Adrenal gland (tissue), 12 donors: Measurements from ENCODE around the gene SUCLG2. TPM values are rescaled to one million over a fixed set of nuclear protein-coding genes. Genes with fewer than 3 reads are reported as not detected.

Source experiments
- DNase-seq, 7 donors: peaks; one replicate each; pipeline ENCODE4 v3.0.0-alpha.2; 2019 to 2020
- H3K27ac ChIP-seq, 5 donors: fragments of 200-600 bp; sonication (generic) in 4 of 5; 1 replicate in 3 of 5; 2 replicates in 2 of 5; pipeline versions ENCODE4 v1.5.1 to v1.8.0; 2016 to 2020; ENCODE audit warnings: mild to moderate bottlenecking in 1 of 5
- H3K27me3 ChIP-seq: fragments of 200-600 bp; 2 replicates; pipeline ENCODE4 v1.8.0; 2021
- H3K36me3 ChIP-seq, 2 donors: fragments of 200-600 bp; replicated peaks in 1 of 2; 1 replicate in 1 of 2; 2 replicates in 1 of 2; pipeline versions ENCODE4 v1.5.1 to v1.8.0; 2018 to 2022
- H3K4me1 ChIP-seq, 2 donors: fragments of 200-600 bp; replicated peaks in 1 of 2; 1 replicate in 1 of 2; 2 replicates in 1 of 2; pipeline versions ENCODE4 v1.5.1 to v1.8.0; 2018 to 2021
- H3K4me3 ChIP-seq, 4 donors: fragments of 200-600 bp; sonication (generic) in 3 of 4; one replicate each; pipeline ENCODE4 v1.5.1; 2016 to 2018
- H3K9me3 ChIP-seq, 3 donors: fragments of 200-600 bp; sonication (generic) in 1 of 3; replicated peaks in 1 of 3; 1 replicate in 2 of 3; 2 replicates in 1 of 3; pipeline versions ENCODE4 v1.5.1 to v1.8.0; 2016 to 2021
- POLR2A ChIP-seq, 2 donors: fragments of 450-650 bp; IDR thresholded peaks; one replicate each; pipeline ENCODE4 v1.6.1; 2017; ENCODE audit warnings: antibody characterized with exemption in 2 of 2, mild to moderate bottlenecking in 2 of 2, moderate library complexity in 1 of 2
- WGBS, 4 donors: extraction: QIAGEN DNeasy Blood & Tissue Kit in 2 of 4; methylation state at CpG; one replicate each; pipeline versions ENCODE4 v1.1.5 to v1.1.7; 2013 to 2017; 5-methylcytosine and 5-hydroxymethylcytosine counted together
- intact Hi-C, 2 donors: fragments of 100-400 bp; cut with DNase I; formaldehyde crosslinking; loops; one replicate each; pipeline versions ENCODE4 v1.14.1 to v1.15.0; 2022 to 2023
- polyA plus RNA-seq, 3 donors: library from polyadenylated mRNA; stranded (reverse); fragments of 200-250 nt in 2 of 3; fragments of 350-450 nt in 1 of 3; fragmentation: Illumina TruSeq in 1 of 3; extraction: RNeasy Lipid Tissue Mini Kit (QIAGEN cat#74804) in 1 of 3; gene quantifications; one replicate each; pipeline ENCODE4 v1.2.3, GENCODE V29; 2013 to 2014
- total RNA-seq, 9 donors: library from RNA; depleted of rRNA in 4 of 9; stranded (reverse); fragments of >200 nt in 4 of 9; fragments of 120-200 nt in 1 of 9; fragmentation: NEBNext Ultra II Directional in 1 of 9; extraction: Animal tissue kit (Norgen Biotek cat#: 25700) in 1 of 9; gene quantifications; one replicate each; pipeline versions ENCODE4 v1.1.0 to v1.2.4, GENCODE V29; 2013 to 2023
- TF ChIP-seq, protein P1 (sequence below), 6 experiments: fragments of 450-650 bp in 4 of 6; fragments of 200-600 bp in 2 of 6; sonication (generic) in 1 of 6; IDR thresholded peaks; 1 replicate in 5 of 6; 2 replicates in 1 of 6; pipeline versions ENCODE4 v1.5.1 to v1.8.0; 2016 to 2021; ENCODE audit warnings: antibody characterized with exemption in 6 of 6, mild to moderate bottlenecking in 2 of 6, moderate library complexity in 1 of 6
- donor health status: healthy with polysubstance abuse.
- donor health status: Bipolar disorder and iron deficiency.
- donor health status: DM: yes; HTN: yes; CAD: no.
- donor health status: DM: no; HTN: no; CAD: no.
- donor health status: DM: no; HTN: no; CAD: no.
- donor health status: DM: yes; HTN: yes; CAD: no.

SUCLG2 gene
- total and polyA plus RNA-seq, 12 donors: 24.4 to 115 (median 69.6) TPM

DNA sequence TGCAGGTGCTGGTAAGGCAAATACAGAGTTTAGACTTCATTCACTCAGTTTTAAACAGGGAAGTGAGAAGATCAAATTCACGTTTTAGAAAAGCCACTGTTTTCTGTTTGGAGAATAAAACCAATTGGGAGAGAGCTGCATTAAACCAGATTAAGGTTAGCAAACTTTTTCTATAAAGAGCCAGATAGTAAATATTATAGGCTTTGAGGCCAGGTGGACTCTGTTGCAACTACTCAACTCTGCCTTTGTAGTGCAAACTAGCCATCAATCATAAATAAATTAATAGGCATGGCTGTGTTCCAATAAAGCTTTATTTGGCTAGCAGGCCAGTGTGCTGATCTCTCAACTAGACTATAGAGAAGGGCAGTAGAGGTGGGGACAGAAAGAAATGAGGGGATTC, 33.5 kb downstream of the SUCLG2 start:
- no peaks in the 10 kb centered on the region for H3K9me3 ChIP-seq
- no peak overlapping the region for H3K4me3 ChIP-seq
- 63 to 77% (median 65%) methylated on average over 1 of the region's 1 CpG for WGBS, 4 donors
- DNase-seq: no peak
- intact Hi-C loops: no loop called here
- no peaks in the 10 kb centered on the region for H3K36me3 ChIP-seq
- TF ChIP-seq, protein P1, sequence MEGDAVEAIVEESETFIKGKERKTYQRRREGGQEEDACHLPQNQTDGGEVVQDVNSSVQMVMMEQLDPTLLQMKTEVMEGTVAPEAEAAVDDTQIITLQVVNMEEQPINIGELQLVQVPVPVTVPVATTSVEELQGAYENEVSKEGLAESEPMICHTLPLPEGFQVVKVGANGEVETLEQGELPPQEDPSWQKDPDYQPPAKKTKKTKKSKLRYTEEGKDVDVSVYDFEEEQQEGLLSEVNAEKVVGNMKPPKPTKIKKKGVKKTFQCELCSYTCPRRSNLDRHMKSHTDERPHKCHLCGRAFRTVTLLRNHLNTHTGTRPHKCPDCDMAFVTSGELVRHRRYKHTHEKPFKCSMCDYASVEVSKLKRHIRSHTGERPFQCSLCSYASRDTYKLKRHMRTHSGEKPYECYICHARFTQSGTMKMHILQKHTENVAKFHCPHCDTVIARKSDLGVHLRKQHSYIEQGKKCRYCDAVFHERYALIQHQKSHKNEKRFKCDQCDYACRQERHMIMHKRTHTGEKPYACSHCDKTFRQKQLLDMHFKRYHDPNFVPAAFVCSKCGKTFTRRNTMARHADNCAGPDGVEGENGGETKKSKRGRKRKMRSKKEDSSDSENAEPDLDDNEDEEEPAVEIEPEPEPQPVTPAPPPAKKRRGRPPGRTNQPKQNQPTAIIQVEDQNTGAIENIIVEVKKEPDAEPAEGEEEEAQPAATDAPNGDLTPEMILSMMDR (IDR thresholded peaks at IDR 0.05): no peak
- no peak for TF ChIP-seq POLR2A (IDR thresholded peaks at IDR 0.05)
- no peaks in the 10 kb centered on the region for H3K27me3 ChIP-seq
- H3K4me1 ChIP-seq: peaks cover 9 to 15% of the 10 kb centered on the region in 2 donors
- H3K27ac ChIP-seq: no peak overlapping the region

DNA sequence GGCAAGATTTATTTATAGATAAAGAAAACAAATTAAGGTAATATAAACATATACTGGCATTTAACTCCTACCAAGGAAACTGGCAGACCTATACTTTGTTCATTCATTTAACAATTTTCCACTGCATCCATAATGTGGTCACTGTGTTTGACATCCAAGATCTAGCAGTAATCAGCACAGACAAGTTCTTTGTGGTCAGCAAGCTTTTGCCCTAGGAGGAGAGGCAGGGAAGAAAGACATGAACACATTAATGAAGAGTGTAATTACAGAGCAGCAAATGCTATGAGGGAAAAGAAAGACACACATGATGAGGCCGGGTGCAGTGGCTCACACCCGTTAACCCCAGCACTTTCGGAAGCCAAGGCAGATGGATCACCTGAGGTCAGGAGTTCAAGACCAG, 34.4 kb downstream of the SUCLG2 start:
- Histone ChIP-seq H3K4me3 (no peak overlapping the region), H3K27ac (no peak overlapping the region), H3K4me1 (peaks cover 9 to 14% of the 10 kb centered on the region in 2 donors), H3K9me3 (no peaks in the 10 kb centered on the region), H3K36me3 (no peaks in the 10 kb centered on the region), H3K27me3 (no peaks in the 10 kb centered on the region)
- no peak for TF ChIP-seq POLR2A (IDR thresholded peaks at IDR 0.05)
- TF ChIP-seq, protein P1 (IDR thresholded peaks at IDR 0.05): no peak
- WGBS, 4 donors: 77 to 95% (median 88%) methylated on average over 2 to 3 of the region's 3 CpGs
- no peak for DNase-seq
- intact Hi-C loops: no loop called here

DNA sequence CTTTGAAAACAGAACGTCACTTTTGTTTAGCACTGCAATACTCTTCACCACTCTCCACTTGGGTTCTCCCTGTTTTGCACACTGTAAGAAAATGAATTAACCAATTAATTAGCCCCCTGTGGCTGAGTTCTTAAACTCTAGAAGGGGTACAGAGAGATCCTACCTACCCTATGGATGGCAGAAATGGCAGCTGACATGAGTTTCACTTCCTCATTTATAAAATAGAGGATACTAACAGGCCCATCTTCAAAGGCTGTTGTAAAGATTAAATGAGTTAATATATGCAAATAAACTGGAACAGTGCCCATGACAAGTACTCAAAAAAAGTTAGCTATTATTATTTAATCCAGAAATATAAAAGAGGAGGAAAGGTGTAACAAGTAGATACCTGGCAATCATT, 36.9 kb downstream of the SUCLG2 start:
- no peak overlapping the region for H3K4me3 ChIP-seq
- TF ChIP-seq, protein P1 (IDR thresholded peaks at IDR 0.05): no peak
- no peak for TF ChIP-seq POLR2A (IDR thresholded peaks at IDR 0.05)
- H3K27me3 ChIP-seq: no peaks in the 10 kb centered on the region
- intact Hi-C loops: no loop called here
- no peak overlapping the region for H3K27ac ChIP-seq
- H3K36me3 ChIP-seq: no peaks in the 10 kb centered on the region
- H3K9me3 ChIP-seq: no peaks in the 10 kb centered on the region
- H3K4me1 ChIP-seq: no peaks in the 10 kb centered on the region
- DNase-seq: no peak
- 89 to 100% (median 98%) methylated on average over 1 of the region's 1 CpG for WGBS, 4 donors

DNA sequence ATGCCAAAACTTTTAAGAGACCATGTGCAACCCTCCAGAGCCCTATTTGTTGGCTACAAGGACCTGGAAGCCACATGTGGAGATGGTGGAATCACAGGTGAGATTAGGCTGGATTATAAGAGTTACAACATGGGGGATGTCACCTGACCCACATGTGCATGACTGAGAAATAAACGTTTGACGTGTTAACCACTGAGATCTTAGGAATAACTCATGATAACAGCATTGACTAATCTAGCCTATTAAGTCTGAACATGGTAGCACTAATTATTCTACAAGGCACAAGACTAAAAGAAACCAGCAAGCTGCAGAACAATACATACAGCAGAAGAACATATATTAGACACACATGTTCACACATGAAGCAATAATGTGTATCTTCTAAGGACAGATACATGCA, 38.4 kb downstream of the SUCLG2 start:
- no peak for DNase-seq
- no peaks in the 10 kb centered on the region for H3K9me3 ChIP-seq
- H3K27me3 ChIP-seq: no peaks in the 10 kb centered on the region
- TF ChIP-seq POLR2A (IDR thresholded peaks at IDR 0.05): no peak
- TF ChIP-seq, protein P1 (IDR thresholded peaks at IDR 0.05): no peak
- no peaks in the 10 kb centered on the region for H3K4me1 ChIP-seq
- H3K36me3 ChIP-seq: no peaks in the 10 kb centered on the region
- 84 to 93% (median 86%) methylated on average over 2 of the region's 2 CpGs for WGBS, 4 donors
- intact Hi-C loops: no loop called here
- no peak overlapping the region for H3K27ac ChIP-seq
- H3K4me3 ChIP-seq: no peak overlapping the region
